ENCODE results near the gene MTFR1L.

Gene MTFR1L

GRCh38 chr1:25843483-25843882 lies 23.7 kb downstream of the MTFR1L start:
- no peak overlapping the region for H3K4me3 ChIP-seq (ENCODE audit: low read length)
- no peak overlapping the region for H3K9ac ChIP-seq (ENCODE audit: low read length)
- no peaks in the 10 kb centered on the region for H3K36me3 ChIP-seq (ENCODE audit: control insufficient read depth, low read depth, low read length)
- no peaks in the 10 kb centered on the region for H3K4me1 ChIP-seq (ENCODE audit: control insufficient read depth, low read depth, low read length)
- H3K9me3 ChIP-seq (ENCODE audit: control insufficient read depth, low read depth, low read length), result no peaks in the 10 kb centered on the region
- no peaks in the 10 kb centered on the region for H3K27me3 ChIP-seq (ENCODE audit: control insufficient read depth, insufficient read depth, low read length)
- H3K27ac ChIP-seq (ENCODE audit: low read length), result no peak overlapping the region

DNA sequence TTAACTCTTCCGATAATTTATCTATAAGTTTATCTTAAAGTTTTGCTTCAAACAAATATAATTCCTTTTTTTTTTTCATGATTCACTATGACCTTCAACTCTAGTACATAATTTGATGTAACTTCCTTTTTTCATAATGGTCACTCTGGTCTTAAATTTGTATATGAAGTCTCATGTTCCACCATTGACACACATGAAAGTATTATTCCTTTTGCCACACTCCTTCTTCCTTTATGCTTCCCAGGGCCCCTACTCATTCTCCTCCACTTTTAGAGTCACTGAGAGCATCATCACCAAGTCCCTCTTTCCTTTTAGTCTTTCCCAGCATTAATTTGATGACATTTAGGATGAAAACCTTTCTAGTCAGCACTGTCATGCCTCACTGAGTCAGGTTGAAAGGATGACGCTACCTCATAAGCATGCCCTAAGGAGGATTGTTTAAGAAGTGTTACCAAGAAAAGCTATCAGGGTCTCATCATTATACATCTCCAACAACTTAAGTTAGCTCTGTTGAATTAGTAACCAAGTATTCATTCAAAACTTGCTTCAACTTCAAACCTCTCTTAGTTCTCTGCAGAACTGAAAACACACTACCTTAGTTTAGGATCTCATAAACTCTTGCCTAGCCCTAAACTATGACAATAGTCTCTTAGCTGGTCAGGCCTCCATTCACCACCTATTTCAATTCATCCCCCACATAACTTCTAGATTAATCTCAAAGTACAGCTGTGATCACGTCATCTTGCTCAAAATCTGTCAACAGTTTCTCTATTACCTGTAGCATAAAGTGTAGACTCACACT lies 25.0 kb downstream of the MTFR1L start:
- Histone ChIP-seq H3K4me3 (ENCODE audit: low read length) (no peak overlapping the region), H3K9ac (ENCODE audit: low read length) (no peak overlapping the region), H3K27ac (ENCODE audit: low read length) (no peak overlapping the region), H3K4me1 (ENCODE audit: control insufficient read depth, low read depth, low read length) (no peaks in the 10 kb centered on the region), H3K9me3 (ENCODE audit: control insufficient read depth, low read depth, low read length) (no peaks in the 10 kb centered on the region), H3K27me3 (ENCODE audit: control insufficient read depth, insufficient read depth, low read length) (no peaks in the 10 kb centered on the region), H3K36me3 (ENCODE audit: control insufficient read depth, low read depth, low read length) (no peaks in the 10 kb centered on the region)

DNA sequence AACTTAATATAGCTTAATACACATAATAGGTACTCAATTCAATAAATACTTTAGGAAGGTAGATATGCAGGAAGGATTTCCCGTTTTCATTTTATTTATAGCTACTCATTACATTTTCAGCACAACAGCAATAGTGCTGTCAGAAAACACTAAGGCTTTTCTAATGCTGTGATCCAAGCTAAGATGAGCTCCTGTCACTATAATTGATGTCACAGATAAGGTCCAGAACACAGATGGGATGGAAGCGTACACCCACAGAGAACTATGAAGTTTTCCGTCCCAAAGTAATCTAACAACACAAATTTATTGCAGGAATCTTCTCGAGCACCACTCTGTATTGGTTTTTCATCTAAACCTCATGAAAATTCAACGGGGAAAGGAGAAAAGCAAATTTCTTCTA lies 25.9 kb downstream of the MTFR1L start:
- H3K27ac ChIP-seq (ENCODE audit: low read length), result no peak overlapping the region
- no peaks in the 10 kb centered on the region for H3K36me3 ChIP-seq (ENCODE audit: control insufficient read depth, low read depth, low read length)
- H3K4me3 ChIP-seq (ENCODE audit: low read length), result no peak overlapping the region
- H3K27me3 ChIP-seq (ENCODE audit: control insufficient read depth, insufficient read depth, low read length), result no peaks in the 10 kb centered on the region
- H3K9ac ChIP-seq (ENCODE audit: low read length), result no peak overlapping the region
- H3K9me3 ChIP-seq (ENCODE audit: control insufficient read depth, low read depth, low read length), result no peaks in the 10 kb centered on the region
- no peaks in the 10 kb centered on the region for H3K4me1 ChIP-seq (ENCODE audit: control insufficient read depth, low read depth, low read length)

GRCh38 chr1:25847929-25848328 lies 28.2 kb downstream of the MTFR1L start:
- Histone ChIP-seq H3K9ac (ENCODE audit: low read length) (no peak overlapping the region), H3K36me3 (ENCODE audit: control insufficient read depth, low read depth, low read length) (no peaks in the 10 kb centered on the region), H3K9me3 (ENCODE audit: control insufficient read depth, low read depth, low read length) (no peaks in the 10 kb centered on the region), H3K27ac (ENCODE audit: low read length) (no peak overlapping the region), H3K27me3 (ENCODE audit: control insufficient read depth, insufficient read depth, low read length) (no peaks in the 10 kb centered on the region), H3K4me1 (ENCODE audit: control insufficient read depth, low read depth, low read length) (no peaks in the 10 kb centered on the region), H3K4me3 (ENCODE audit: low read length) (no peak overlapping the region)

GRCh38 chr1:25848531-25848930 lies 28.8 kb downstream of the MTFR1L start:
- Histone ChIP-seq H3K36me3 (ENCODE audit: control insufficient read depth, low read depth, low read length) (no peaks in the 10 kb centered on the region), H3K9ac (ENCODE audit: low read length) (no peak overlapping the region), H3K4me1 (ENCODE audit: control insufficient read depth, low read depth, low read length) (no peaks in the 10 kb centered on the region), H3K27ac (ENCODE audit: low read length) (no peak overlapping the region), H3K4me3 (ENCODE audit: low read length) (no peak overlapping the region), H3K27me3 (ENCODE audit: control insufficient read depth, insufficient read depth, low read length) (no peaks in the 10 kb centered on the region), H3K9me3 (ENCODE audit: control insufficient read depth, low read depth, low read length) (no peaks in the 10 kb centered on the region)

DNA sequence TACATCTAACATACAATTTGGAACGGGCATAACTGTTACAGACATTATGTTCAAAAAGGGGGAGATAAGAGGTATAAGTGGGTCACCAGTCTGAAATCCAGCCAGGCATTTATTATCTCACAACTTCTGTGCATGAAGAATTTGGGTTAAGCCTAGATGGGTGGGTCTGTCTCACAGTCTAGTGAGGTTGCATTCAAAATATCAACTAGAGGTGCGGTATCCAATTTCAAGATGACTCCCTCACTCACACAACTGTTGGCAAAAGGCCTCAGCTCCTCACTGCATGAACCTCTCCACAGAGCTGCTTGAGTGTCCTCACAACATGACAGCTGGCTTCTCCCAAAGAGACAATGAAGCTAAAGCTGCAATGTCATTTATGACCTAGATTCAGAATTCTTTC lies 34.8 kb downstream of the MTFR1L start:
- H3K27ac ChIP-seq (ENCODE audit: low read length), result no peak overlapping the region
- no peak overlapping the region for H3K9ac ChIP-seq (ENCODE audit: low read length)
- H3K9me3 ChIP-seq (ENCODE audit: control insufficient read depth, low read depth, low read length), result no peaks in the 10 kb centered on the region
- H3K27me3 ChIP-seq (ENCODE audit: control insufficient read depth, insufficient read depth, low read length), result no peaks in the 10 kb centered on the region
- H3K4me3 ChIP-seq (ENCODE audit: low read length), result no peak overlapping the region
- H3K4me1 ChIP-seq (ENCODE audit: control insufficient read depth, low read depth, low read length), result peaks cover 4% of the 10 kb centered on the region
- H3K36me3 ChIP-seq (ENCODE audit: control insufficient read depth, low read depth, low read length), result no peaks in the 10 kb centered on the region

DNA sequence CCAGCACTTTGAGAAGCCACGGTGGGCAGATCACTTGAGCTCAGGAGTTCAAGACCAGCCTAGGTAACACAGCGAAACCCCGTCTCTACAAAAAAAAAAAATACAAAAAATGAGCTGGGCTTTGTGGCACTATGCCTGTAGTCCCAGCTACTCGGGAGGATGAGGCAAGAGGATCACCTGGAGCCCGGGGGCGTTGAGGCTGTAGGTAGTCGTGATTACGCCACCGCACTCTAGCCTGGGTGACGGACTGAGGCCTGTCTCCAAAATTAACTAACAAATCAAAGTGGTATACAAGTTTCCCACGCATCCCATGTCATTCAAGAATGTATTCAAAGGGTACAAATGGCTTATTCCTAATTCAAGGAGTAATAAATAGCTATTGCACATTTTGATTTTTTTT lies 37.1 kb downstream of the MTFR1L start:
- Histone ChIP-seq H3K27me3 (ENCODE audit: control insufficient read depth, insufficient read depth, low read length) (no peaks in the 10 kb centered on the region), H3K4me1 (ENCODE audit: control insufficient read depth, low read depth, low read length) (peaks cover 4% of the 10 kb centered on the region), H3K4me3 (ENCODE audit: low read length) (no peak overlapping the region), H3K9ac (ENCODE audit: low read length) (no peak overlapping the region), H3K27ac (ENCODE audit: low read length) (no peak overlapping the region), H3K36me3 (ENCODE audit: control insufficient read depth, low read depth, low read length) (no peaks in the 10 kb centered on the region), H3K9me3 (ENCODE audit: control insufficient read depth, low read depth, low read length) (no peaks in the 10 kb centered on the region)

- Histone ChIP-seq H3K9ac (ENCODE audit: low read length) (peak overlapping the region; percentile 93), H3K27me3 (ENCODE audit: control insufficient read depth, insufficient read depth, low read length) (no peaks in the 10 kb centered on the region), H3K4me3 (ENCODE audit: low read length) (peak overlapping the region; percentile 85), H3K9me3 (ENCODE audit: control insufficient read depth, low read depth, low read length) (no peaks in the 10 kb centered on the region), H3K27ac (ENCODE audit: low read length) (no peak overlapping the region), H3K4me1 (ENCODE audit: control insufficient read depth, low read depth, low read length) (peaks cover 4% of the 10 kb centered on the region), H3K36me3 (ENCODE audit: control insufficient read depth, low read depth, low read length) (no peaks in the 10 kb centered on the region)
These were observed 38.7 kb downstream of the MTFR1L start for GRCh38 chr1:25858494-25858893.

DNA sequence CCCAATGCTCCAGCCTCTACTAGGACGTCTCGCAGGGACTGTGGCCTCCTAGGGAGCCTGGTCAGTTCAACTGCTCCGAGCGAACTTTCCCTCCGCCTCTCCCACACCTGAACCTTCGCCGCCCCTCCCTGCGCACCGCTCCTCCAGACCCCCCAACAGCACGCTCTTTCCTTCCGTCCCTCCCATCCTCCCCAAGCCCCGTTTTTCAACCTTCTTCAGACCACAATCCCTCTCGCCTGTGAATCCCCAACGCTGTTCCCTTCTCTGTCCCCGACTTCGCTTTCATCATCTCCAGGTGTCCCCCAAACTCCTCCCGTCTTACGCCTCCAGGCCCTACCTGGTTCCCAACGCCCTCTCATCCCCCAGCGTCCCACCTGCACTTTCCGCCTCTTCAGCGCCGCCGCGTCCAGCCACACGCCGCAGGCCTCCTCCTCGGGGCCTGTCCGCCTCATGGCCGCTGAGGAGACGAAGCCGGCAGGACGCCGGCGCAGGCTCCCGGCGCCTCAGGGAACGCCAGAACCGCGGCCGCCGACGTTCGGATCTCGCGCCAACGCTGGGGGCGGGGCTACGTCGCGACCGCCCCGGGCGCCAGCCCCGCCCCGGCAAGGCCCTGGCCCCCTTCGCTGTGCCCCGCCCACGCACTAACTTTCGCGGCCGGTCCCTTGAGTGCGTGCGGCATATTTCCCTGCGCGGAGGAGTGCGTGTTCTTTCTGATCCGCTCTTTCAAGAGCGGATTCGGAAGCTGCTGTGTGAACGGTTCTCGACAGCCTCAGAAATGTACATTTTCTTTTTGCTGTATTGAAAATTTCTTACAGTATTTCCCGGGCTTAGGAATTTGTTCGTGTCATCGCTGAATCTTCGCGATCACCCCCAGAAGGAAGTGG lies 39.4 kb downstream of the MTFR1L start, which contains the start of gene AUNIP:
Gene AUNIP (minus strand): TSS at position 552 of the 884 bp plus-strand sequence. CDS start 100 bp downstream, at position 452.
- Histone ChIP-seq H3K27ac (ENCODE audit: low read length) (peak within 1 kb of the TSS; percentile 73), H3K9me3 (ENCODE audit: control insufficient read depth, low read depth, low read length) (no peaks in the 10 kb centered on the region), H3K36me3 (ENCODE audit: control insufficient read depth, low read depth, low read length) (no peaks in the 10 kb centered on the region), H3K4me1 (ENCODE audit: control insufficient read depth, low read depth, low read length) (peaks cover 4% of the 10 kb centered on the region), H3K27me3 (ENCODE audit: control insufficient read depth, insufficient read depth, low read length) (no peaks in the 10 kb centered on the region), H3K4me3 (ENCODE audit: low read length) (peak within 1 kb of the TSS; percentile 85), H3K9ac (ENCODE audit: low read length) (peak within 1 kb of the TSS; percentile 93)

- no peaks in the 10 kb centered on the region for H3K36me3 ChIP-seq (ENCODE audit: control insufficient read depth, low read depth, low read length)
- no peak overlapping the region for H3K9ac ChIP-seq (ENCODE audit: low read length)
- H3K27me3 ChIP-seq (ENCODE audit: control insufficient read depth, insufficient read depth, low read length), result no peaks in the 10 kb centered on the region
- H3K4me1 ChIP-seq (ENCODE audit: control insufficient read depth, low read depth, low read length), result peaks cover 4% of the 10 kb centered on the region
- no peak overlapping the region for H3K27ac ChIP-seq (ENCODE audit: low read length)
- H3K9me3 ChIP-seq (ENCODE audit: control insufficient read depth, low read depth, low read length), result no peaks in the 10 kb centered on the region
- H3K4me3 ChIP-seq (ENCODE audit: low read length), result no peak overlapping the region
These were observed 41.8 kb downstream of the MTFR1L start for GRCh38 chr1:25861316-25862286.
